Measurements from ENCODE around the gene MOXD1. TPM values are rescaled to one million over a fixed set of nuclear protein-coding genes. Genes with fewer than 3 reads are reported as not detected.

Gene MOXD1
- polyA plus RNA-seq, 1 donor from 2014 or later = 14.7 TPM

DNA sequence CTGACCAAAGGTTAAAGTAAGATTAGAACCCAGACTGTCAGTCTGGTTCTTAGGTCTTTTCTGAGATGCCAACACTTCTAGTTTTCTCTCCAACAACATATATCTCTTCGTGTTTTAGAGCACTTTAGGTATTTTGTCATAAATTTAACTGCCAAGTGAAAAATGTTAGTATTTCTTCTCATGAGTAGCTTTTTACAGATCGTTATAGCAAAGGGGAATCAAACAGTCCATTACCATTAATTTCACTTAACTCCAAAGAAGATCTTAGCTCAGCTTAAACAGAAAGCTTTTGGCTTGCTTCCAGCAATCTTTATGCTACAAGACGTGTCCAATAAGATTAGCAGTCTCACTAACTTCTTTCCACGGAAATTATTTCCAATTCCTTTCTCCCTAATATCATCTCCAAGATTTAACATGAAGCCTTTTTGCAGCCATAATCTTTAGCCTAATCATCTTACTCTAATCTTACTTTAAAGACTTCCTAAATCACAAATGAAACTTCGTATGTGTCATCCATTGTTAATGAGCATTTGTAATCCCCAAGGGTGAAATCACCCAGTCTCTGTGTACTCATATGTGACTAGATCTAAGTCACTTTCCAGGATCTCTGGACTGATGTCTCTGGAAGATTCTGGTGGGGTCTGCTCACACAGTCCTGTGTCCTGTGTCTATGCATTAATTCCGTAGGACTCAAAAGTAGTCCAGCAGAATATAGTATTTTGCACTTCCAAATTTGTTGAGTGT lies 38.7 kb downstream of the MOXD1 start:
- no peak overlapping the region for H2AFZ ChIP-seq (ENCODE audit: low read depth, low read length)
- H4K20me1 ChIP-seq (ENCODE audit: insufficient read depth) = no peaks in the 10 kb centered on the region
- H3K27ac ChIP-seq (ENCODE audit: low read length) = no peak overlapping the region
- H3K27me3 ChIP-seq (ENCODE audit: insufficient read depth, low read depth, low read length) = no peaks in the 10 kb centered on the region
- no peaks in the 10 kb centered on the region for H3F3A ChIP-seq (ENCODE audit: insufficient read depth, low read length, poor library complexity, severe bottlenecking)
- no peak for TF ChIP-seq MXI1 (conservative IDR thresholded peaks at IDR 0.05; ENCODE audit: poor library complexity, severe bottlenecking)
- no peak for TF ChIP-seq EP300 (conservative IDR thresholded peaks at IDR 0.05; ENCODE audit: poor library complexity, severe bottlenecking)
- no peak for TF ChIP-seq SMC3 (conservative IDR thresholded peaks at IDR 0.05; ENCODE audit: poor library complexity)
- TF ChIP-seq TAF1 (IDR thresholded peaks at IDR 0.05; ENCODE audit: low read depth) = no peak
- no peak for TF ChIP-seq EZH2 (IDR thresholded peaks at IDR 0.05; ENCODE audit: borderline replicate concordance, insufficient read depth, low read length, poor library complexity, severe bottlenecking)
- TF ChIP-seq CTCF (IDR thresholded peaks at IDR 0.05; ENCODE audit: poor library complexity, severe bottlenecking) = no peak
- no peak for TF ChIP-seq RAD21 (conservative IDR thresholded peaks at IDR 0.05)
- no peak for TF ChIP-seq POLR2AphosphoS5 (IDR thresholded peaks at IDR 0.05)
- no peak for TF ChIP-seq REST (IDR thresholded peaks at IDR 0.05; ENCODE audit: borderline replicate concordance)
- no peak overlapping the region for H3K4me2 ChIP-seq (ENCODE audit: low read length)
- no peak overlapping the region for H3K4me3 ChIP-seq (ENCODE audit: low read length)
- H3K36me3 ChIP-seq (ENCODE audit: insufficient read depth, low read length) = no peaks in the 10 kb centered on the region
- no peaks in the 10 kb centered on the region for H3K9me2 ChIP-seq (ENCODE audit: insufficient read depth, low read length)
- H3K9ac ChIP-seq (ENCODE audit: low read length) = no peak overlapping the region
- no peaks in the 10 kb centered on the region for H3K9me3 ChIP-seq (ENCODE audit: low read length)
- H3K79me2 ChIP-seq (replicated peaks; ENCODE audit: insufficient read depth, low read length) = no peaks in the 10 kb centered on the region

DNA sequence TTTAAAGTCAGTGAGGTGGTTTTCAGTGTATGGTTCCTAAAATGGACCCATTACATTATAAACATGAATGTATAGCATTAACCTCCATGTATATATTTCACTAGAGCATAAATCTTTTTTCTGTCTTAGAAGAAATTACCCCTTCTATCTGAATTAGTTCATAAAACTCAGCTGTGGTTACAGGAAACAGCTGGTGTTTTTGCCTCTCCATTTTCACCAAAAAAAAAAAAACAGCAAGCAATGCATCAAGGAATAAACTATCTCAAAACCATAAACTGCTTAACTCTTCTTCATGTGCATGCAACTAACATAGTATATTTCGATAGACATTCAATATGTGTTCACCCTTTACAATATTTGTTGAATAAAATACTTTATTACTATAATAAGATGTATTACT lies 40.2 kb downstream of the MOXD1 start:
- no peaks in the 10 kb centered on the region for H3F3A ChIP-seq (ENCODE audit: insufficient read depth, low read length, poor library complexity, severe bottlenecking)
- H3K27me3 ChIP-seq (ENCODE audit: insufficient read depth, low read depth, low read length) = no peaks in the 10 kb centered on the region
- H3K27ac ChIP-seq (ENCODE audit: low read length) = no peak overlapping the region
- H4K20me1 ChIP-seq (ENCODE audit: insufficient read depth) = no peaks in the 10 kb centered on the region
- H3K9me3 ChIP-seq (ENCODE audit: low read length) = no peaks in the 10 kb centered on the region
- H3K9ac ChIP-seq (ENCODE audit: low read length) = no peak overlapping the region
- H2AFZ ChIP-seq (ENCODE audit: low read depth, low read length) = no peak overlapping the region
- H3K36me3 ChIP-seq (ENCODE audit: insufficient read depth, low read length) = no peaks in the 10 kb centered on the region
- H3K4me2 ChIP-seq (ENCODE audit: low read length) = no peak overlapping the region
- H3K79me2 ChIP-seq (replicated peaks; ENCODE audit: insufficient read depth, low read length) = no peaks in the 10 kb centered on the region
- no peak for TF ChIP-seq MXI1 (conservative IDR thresholded peaks at IDR 0.05; ENCODE audit: poor library complexity, severe bottlenecking)
- no peak for TF ChIP-seq EZH2 (IDR thresholded peaks at IDR 0.05; ENCODE audit: borderline replicate concordance, insufficient read depth, low read length, poor library complexity, severe bottlenecking)
- TF ChIP-seq CTCF (IDR thresholded peaks at IDR 0.05; ENCODE audit: poor library complexity, severe bottlenecking) = no peak
- TF ChIP-seq RAD21 (conservative IDR thresholded peaks at IDR 0.05) = no peak
- TF ChIP-seq SMC3 (conservative IDR thresholded peaks at IDR 0.05; ENCODE audit: poor library complexity) = no peak
- TF ChIP-seq POLR2AphosphoS5 (IDR thresholded peaks at IDR 0.05) = no peak
- TF ChIP-seq TAF1 (IDR thresholded peaks at IDR 0.05; ENCODE audit: low read depth) = no peak
- TF ChIP-seq EP300 (conservative IDR thresholded peaks at IDR 0.05; ENCODE audit: poor library complexity, severe bottlenecking) = no peak
- TF ChIP-seq REST (IDR thresholded peaks at IDR 0.05; ENCODE audit: borderline replicate concordance) = no peak
- no peaks in the 10 kb centered on the region for H3K9me2 ChIP-seq (ENCODE audit: insufficient read depth, low read length)
- no peak overlapping the region for H3K4me3 ChIP-seq (ENCODE audit: low read length)
